Sciatic nerve (tissue), 2 donors: ENCODE data around the gene LDLRAD1. TPM values are rescaled to one million over a fixed set of nuclear protein-coding genes. Genes with fewer than 3 reads are reported as not detected.
"Not testable (repeated sequence)": the region's sequence is repeated elsewhere in the genome, so short reads cannot be mapped to it uniquely, and the experiment has no call there.

ENCODE experiments used
- ATAC-seq: fragments of 200-7000 bp; cut with Tn5 transposase; one replicate; pipeline ENCODE4 v1.9.1; 2020; ENCODE audit warnings: mild to moderate bottlenecking, moderate library complexity
- DNase-seq: peaks from one replicate; pipeline ENCODE4 v3.0.0-alpha.2; 2020; ENCODE audit warnings: low spot score
- intact Hi-C: fragments of 100-400 bp; cut with DNase I; formaldehyde crosslinking; loops from one replicate; pipeline ENCODE4 v1.14.2; 2022
- total RNA-seq: library from RNA; stranded (reverse); fragmentation: NEBNext Ultra II Directional; extraction: Animal tissue kit (Norgen Biotek cat#: 25700); gene quantifications from one replicate; pipeline ENCODE4 v1.2.1, GENCODE V29; 2021
- donor health status: DM: no; HTN: no; CAD: no.
- donor health status: DM: no; HTN: no; CAD: no.

The LDLRAD1 gene
- total RNA-seq, 1 donor from 2014 or later: not detected

DNA sequence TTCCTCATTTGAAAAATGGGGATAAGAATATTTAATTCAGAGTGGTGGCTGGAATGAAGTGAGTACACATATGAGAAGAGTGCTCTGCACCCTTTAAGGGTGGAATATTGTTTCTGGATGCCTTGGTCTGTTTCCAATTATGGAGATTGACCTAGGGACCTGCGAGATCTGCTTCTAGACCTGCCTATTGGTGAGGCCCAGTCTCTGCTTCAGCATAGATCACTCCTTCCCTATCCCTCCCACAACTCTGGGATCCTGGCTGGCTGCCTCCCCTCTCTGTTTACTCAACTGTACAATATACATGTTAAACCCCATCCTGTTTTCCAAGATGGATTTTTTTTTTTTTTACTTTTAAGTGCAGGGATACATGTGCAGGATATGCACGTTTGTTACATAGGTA lies 6.4 kb upstream of the LDLRAD1 start:
- ATAC-seq (no peak), DNase-seq (no peak)
- intact Hi-C loops: no loop called here

DNA sequence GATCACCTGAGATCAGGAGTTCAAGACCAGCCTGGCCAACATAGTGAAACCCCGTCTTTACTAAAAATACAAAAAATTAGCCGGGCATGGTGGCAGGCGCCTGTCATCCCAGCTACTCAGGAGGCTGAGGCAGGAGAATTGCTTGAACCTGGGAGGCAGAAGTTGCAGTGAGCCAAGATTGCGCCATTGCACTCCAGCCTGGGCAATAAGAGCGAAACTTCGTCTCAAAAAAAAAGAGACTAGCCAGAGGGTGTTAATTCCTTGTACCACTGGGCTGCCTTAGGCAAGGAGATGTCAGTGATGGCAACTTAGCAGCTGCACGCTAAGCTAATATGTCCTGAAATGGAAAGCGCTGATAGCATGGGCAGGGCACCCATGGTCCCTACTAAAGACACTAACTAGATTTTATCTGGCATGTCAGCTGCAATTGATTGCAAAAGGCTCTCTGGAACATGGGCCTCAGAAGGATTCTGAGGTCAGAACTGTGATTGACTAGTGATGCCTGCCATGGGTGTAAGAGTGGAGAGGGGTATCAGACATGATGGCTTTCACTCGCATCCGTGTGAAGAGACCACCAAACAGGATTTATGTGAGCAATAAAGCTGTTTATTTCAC lies 1.7 kb upstream of the LDLRAD1 start:
- ATAC-seq, intact Hi-C loops, DNase-seq: not testable (repeated sequence)

DNA sequence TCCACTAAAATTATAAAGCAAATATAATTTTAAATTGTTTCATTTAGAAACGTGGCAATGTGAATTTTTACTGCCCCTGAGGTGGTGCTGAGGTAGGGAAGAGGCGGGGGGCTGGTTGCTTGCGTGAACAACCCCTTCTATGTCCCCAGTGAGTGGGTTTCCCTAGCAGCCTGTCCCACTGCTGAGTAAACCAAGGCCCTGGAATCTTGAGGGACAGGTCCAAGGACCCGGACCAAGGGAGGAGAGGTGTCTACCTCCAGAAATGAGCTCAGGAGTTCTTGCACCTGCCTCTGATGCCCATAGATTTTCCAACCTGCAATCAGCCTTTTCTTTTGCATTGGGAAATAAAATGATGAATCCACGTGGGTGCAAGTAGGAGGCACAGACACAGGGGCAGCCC lies 649 bp upstream of the LDLRAD1 start:
- ATAC-seq (no peak), DNase-seq (no peak)
- intact Hi-C loops: no loop called here

DNA sequence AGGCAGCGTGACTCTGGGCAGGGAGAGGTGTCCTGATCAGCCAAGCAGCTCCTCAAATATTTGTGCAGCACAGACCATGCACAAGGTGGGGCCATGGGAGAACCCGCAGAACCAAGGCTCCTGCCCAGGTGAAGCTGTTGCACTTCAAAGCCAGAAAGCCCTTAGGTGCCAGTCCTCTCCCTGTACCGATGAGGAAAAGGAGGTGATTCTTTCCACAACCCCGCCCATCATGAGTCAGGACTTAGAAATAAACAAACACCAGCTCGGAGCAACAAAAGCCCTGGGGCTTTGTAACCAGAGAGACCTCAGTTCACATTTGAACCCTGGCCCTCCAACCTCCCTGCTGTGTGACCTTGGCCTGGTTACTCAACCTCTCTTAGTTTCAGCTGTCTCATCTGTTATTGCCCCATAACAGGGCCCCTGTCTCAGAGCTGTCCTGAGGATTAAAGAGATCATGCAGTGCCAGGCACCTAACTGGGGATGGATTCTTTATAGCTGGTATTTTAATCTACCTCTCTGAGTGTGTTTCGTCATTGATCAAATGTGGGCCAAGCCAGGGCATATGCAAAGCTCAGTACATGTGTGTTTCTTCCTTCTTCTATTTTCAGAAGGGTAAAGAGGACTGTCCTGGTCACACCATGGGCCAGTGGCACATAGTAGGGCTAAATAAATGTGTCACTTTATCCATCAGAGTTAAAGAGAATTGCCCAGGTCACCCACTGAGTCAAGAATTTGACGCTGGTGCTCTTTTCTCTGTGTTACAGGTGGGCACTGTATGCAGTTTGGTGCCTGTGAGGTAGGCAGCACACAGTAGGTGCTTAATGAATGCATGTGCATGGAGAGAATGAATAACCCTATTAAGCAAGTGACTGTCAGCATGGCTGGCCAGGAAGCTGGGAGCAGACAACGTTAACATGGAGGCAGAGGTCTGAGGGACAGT lies 1.4 kb downstream of the LDLRAD1 start:
- DNase-seq (no peak), ATAC-seq (no peak)
- intact Hi-C loops: no loop called here

DNA sequence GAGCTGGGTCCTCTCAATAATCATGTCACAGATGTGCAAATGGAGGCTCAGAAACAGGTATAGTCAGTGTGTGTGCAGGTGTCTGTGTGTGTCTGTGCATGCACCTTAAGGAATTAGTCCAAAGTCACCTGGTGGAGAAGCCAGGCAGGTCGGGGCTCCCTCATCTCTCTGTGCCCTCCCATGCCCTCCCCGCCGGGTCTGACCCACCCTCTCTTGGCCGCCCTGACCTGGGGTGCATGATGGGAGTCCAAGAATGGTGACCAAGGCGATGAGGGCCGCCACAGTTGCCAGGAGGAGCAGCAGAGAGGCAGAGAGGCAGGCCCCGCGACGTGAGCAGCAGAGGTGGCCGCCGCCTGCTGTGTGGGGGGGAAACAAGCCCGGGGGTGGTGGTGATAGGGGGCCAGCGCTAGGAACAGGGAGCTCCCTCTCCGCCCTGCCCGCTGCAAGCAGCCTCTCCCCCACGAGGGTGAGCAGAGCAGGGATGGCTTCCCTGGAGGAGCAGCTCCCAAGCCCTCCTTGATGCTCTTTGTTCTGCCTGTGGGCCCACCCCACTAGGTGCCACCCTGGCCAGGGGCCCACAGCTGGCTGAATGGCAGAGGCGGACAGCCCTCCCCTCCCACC lies 3.9 kb downstream of the LDLRAD1 start:
- DNase-seq (no peak), ATAC-seq (no peak)
- intact Hi-C loops: no loop called here

GRCh38 chr1:54013393-54014008 lies 4.5 kb downstream of the LDLRAD1 start:
- intact Hi-C loops: no loop called here
- no peak for ATAC-seq
- no peak for DNase-seq

GRCh38 chr1:54012863-54013262 lies 5.1 kb downstream of the LDLRAD1 start:
- DNase-seq (no peak), ATAC-seq (no peak)
- intact Hi-C loops: no loop called here

GRCh38 chr1:54012008-54012325 lies 6.0 kb downstream of the LDLRAD1 start:
- intact Hi-C loops: no loop called here
- no peak for DNase-seq
- ATAC-seq: no peak

DNA sequence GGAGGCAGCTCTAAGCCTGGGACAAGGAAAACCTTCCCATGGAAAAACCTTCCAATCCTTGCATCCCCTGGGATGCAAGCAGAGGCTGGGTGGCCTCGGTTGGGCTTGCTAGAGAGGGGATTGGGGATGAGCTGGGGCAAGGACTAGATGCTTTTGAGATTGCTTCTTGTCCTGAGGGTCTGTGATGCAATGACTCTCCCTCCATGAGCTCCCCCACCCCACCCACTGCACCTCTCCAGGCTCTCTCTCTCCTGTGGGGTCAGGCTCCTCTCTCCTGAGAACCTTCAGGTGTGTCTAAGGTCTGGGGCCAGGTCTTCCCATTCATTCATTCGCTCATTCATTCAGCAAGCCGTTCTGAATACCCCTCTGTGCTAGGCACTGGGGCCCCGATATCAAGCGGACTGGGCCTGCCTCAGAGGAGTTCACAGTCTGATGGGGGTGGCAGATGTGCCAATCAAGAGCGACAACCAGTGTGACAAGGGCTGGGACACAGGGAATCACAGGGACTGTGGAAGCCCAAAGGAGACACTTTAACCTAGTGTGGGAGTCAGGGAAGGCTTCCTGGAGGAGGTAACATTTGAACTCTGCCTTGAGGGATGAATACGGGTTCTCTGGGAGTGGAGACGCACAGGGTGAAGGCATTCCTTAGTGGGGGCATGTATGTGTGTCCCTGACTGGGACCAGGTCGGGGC lies 6.5 kb downstream of the LDLRAD1 start:
- intact Hi-C loops: no loop called here
- DNase-seq: no peak
- ATAC-seq: no peak

DNA sequence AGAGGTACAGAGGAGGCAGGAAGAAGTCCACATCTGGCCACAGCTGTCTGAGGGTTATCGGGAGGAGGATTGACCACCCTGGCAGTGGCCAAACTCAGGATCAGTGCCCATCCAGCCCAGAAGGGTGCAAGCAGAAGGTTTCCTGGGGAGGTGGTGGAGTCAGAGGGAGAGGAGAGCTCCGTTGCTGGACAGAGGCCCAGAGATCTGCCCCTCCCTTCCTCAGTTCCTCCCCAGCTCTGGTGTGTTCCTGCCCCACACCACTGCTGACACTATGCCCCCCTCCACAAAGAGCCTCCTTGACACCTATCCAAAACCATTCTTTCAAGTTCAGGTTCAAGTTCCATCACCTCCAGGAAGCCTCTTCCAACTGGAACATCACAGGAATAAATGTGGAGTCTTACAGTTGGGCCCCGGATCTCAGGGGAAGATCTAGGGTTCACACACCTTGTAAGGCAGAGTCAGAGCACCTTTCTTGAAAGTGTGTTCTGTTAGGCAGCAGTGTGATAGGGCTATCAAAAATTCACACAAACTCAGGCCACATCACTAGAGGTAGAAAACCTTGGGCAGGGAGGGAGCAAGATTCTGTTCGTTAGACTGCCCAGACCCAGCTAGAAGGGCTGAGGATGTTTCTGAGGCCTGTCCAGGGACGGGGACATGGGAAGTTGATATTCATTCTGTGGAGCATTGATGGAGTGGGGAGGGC lies 7.4 kb downstream of the LDLRAD1 start:
- DNase-seq: no peak
- ATAC-seq: no peak
- intact Hi-C loops: no loop called here

DNA sequence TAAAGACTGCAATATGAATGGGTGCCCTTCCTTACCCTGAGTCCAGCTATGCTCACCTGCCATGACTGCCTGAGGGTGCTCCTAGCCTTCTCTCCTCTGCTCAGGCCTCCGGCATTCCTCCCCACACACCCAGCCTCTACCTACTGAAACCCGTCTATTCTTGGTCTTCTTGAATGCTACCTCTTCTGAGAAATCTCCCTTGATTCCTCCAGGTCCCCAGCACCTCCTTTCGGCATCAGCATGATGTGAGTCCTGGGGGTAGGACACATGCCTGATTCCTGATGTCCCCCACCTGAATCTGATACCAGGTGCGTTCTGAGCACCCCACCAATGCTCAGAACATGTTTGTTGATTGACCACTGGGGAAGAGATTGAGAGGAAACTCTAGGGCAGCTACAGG lies 8.6 kb downstream of the LDLRAD1 start:
- ATAC-seq: no peak
- DNase-seq: no peak
- intact Hi-C loops: no loop called here

DNA sequence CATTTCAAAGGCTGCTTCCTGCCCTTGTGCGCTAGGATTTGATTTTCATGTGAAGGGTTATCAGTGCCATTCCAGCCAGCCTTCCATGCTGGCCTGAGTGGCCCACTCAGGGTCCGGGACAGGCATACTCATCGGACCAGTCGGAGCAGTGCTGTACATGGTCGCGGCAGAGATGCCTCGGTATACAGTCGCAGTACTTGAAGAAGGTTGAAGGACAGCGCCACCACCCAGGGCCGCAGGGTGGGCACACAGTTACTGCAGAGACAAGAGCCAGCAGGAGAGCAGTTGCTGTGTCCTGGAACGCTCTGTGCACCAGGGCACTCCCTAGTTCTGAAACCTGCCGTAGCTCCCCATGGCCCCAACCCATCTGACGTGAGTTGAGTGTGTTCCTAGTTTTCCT lies 9.1 kb downstream of the LDLRAD1 start:
- intact Hi-C loops: no loop called here
- no peak for DNase-seq
- no peak for ATAC-seq

- intact Hi-C loops: no loop called here
- DNase-seq (no peak), ATAC-seq (no peak)
Measured at GRCh38 chr1:54007613-54008012, 10.4 kb downstream of the LDLRAD1 start.

DNA sequence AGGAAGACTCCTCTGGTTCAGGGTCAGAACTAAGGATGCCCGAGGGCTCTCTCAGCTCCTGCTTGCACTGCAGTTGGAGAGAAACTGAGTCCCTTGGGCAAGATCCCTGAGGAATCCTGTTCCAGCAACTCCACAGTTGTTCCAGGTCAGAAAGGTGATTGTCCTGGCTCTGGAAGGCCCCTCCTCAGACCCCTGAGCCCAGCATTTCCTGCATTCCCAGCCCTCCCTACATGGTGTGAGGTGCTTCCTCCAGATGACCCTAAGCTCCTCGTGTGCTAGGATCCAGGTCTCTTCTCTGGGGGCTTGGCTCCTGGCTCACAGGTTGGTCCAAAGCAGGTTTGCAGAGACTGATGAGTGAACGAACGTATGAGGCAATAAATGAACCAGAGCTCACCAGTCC lies 11.5 kb downstream of the LDLRAD1 start:
- ATAC-seq (no peak), DNase-seq (no peak)
- intact Hi-C loops: no loop called here

GRCh38 chr1:54004481-54005049 lies 13.4 kb downstream of the LDLRAD1 start:
- intact Hi-C loops: no loop called here
- ATAC-seq (no peak), DNase-seq (no peak)

DNA sequence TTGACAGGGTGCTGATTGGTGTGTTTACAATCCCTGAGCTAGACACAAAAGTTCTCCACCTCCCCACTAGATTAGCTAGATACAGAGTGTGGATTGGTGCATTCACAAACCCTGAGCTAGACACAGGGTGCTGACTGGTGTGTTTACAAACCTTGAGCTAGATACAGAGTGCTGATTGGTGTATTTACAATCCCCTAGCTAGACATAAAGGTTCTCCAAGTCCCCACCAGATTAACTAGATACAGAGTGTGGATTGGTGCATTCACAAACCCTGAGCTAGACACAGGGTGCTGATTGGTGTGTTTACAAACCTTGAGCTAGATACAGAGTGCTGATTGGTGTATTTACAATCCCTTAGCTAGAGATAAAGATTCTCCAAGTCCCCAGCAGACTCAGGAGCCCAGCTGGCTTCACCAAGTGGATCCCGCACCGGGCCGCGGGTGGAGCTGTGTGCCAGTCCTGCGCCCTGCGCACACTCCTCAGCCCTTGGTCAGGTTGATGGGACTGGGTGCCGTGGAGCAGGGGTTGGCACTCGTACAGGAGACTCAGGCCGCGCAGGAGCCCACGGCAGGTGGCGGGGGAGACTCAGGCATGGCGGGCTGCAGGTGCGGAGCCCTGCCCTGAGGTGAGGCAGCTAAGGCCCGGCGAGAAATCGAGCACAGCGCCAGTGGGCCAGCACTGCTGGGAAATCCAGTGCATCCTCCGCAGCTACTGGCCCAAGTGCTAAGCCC lies 14.1 kb downstream of the LDLRAD1 start:
- ATAC-seq, DNase-seq, intact Hi-C loops: not testable (repeated sequence)

- intact Hi-C loops: no loop called here
- DNase-seq (no peak), ATAC-seq (no peak)
Measured at GRCh38 chr1:54003249-54003646, 14.7 kb downstream of the LDLRAD1 start.
